NT2/D1 (cell line): ENCODE results near the gene PLK5.

ENCODE experiments used
- SUZ12 ChIP-seq: IDR thresholded peaks from 2 replicates; pipeline ENCODE4 v1.6.1; 2011; ENCODE audit not compliant: insufficient read length, insufficient read depth; ENCODE audit errors: extremely low read depth
- YY1 ChIP-seq: IDR thresholded peaks from 2 replicates; pipeline ENCODE4 v1.6.1; 2011; ENCODE audit not compliant: insufficient read length, insufficient read depth
- ZNF274 ChIP-seq: IDR thresholded peaks from 2 replicates; pipeline ENCODE4 v1.6.1; 2011; ENCODE audit warnings: mild to moderate bottlenecking, low read depth, low read length

DNA sequence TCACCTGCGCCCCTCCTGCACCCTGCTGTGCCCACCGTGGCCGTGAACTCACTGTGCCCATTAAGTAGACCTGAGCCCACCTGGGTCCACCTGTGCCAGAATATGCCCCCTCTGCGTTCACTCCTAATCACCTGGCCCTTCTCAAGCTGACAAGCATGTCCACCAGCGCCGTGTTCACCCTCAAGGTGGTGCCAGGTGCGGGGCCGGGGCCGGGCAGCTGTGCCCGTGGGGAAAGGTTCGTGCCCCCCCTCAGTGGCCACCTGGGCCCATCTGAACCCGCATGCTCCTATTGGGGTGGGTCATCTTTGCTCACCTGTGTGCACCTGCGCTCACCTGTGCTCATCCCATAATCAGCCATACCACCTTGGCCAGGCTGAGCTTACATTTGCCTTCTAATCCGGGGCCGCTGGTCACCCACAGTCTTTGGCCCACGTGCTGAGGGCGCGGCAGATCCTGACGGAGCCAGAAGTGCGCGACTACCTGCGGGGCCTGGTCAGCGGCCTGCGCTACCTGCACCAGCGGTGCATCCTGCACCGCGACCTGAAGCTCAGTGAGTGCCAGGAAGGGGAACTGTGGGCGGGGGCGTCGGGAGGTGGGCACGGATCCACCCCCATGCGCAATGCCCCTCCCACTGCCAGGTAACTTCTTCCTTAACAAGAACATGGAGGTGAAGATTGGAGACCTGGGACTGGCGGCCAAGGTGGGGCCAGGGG, 2.3 kb downstream of the PLK5 start:
- TF ChIP-seq ZNF274 (no peak), YY1 (no peak), SUZ12 (no peak)
